ENCODE data around the gene MT1H. TPM values are rescaled to one million over a fixed set of nuclear protein-coding genes. Genes with fewer than 3 reads are reported as not detected.

Gene MT1H
- total and polyA plus RNA-seq, 9 of the 15 experiments (the other 6 are each of a cell fraction or from before 2014, with no cell fraction given): 0.13 to 0.37 TPM; not detected in 7

GRCh38 chr16:56639045-56639444 lies 30.6 kb upstream of the MT1H start:
- no peak for ATAC-seq
- BruUV-seq (replicated peaks): no TSS peak
- intact Hi-C loops (cut with micrococcal nuclease): no loop called here
- peaks cover 3 to 23% of the 10 kb centered on the region in 2 experiments; a peak in 3 of 5 replicates for H3K4me1 ChIP-seq (replicated peaks in 1 of 2; ENCODE audit: control insufficient read depth in 2 of 2, insufficient read depth in 2 of 2, low read length in 2 of 2)
- CTCF ChIA-PET (ENCODE audit: low intra/inter-chr PET ratio): no interaction called here
- 0 out of 2 replicates have a peak, but pooled peaks cover 4% of the 10 kb centered on the region for H4K20me1 ChIP-seq (replicated peaks; ENCODE audit: control insufficient read depth, insufficient read depth, low read length)
- H2AFZ ChIP-seq (ENCODE audit: low read depth, low read length): no peak overlapping the region
- no peaks in the 10 kb centered on the region for H3K79me2 ChIP-seq (ENCODE audit: control insufficient read depth, insufficient read depth, low read length)
- no peak overlapping the region for H3K9ac ChIP-seq (ENCODE audit: insufficient read depth in 1 of 2, low read depth in 2 of 2, low read length in 2 of 2)
- no peak for FAIRE-seq
- no peak for TF ChIP-seq ZC3H4 (CRISPR knock-in tag; IDR thresholded peaks at IDR 0.05; ENCODE audit: borderline replicate concordance)
- no peak for TF ChIP-seq ZNF695 (CRISPR knock-in tag; IDR thresholded peaks at IDR 0.05)
- no peak for TF ChIP-seq GTF2F1 (IDR thresholded peaks at IDR 0.05; ENCODE audit: low read depth, low read length)
- TF ChIP-seq ZZZ3 (IDR thresholded peaks at IDR 0.05): no peak
- no peak for TF ChIP-seq TEAD4 (IDR thresholded peaks at IDR 0.05; ENCODE audit: low read length)
- no peak for TF ChIP-seq TEAD4 (CRISPR knock-in tag; IDR thresholded peaks at IDR 0.05; ENCODE audit: borderline replicate concordance)
- TF ChIP-seq HMGXB4 (CRISPR knock-in tag; IDR thresholded peaks at IDR 0.05): no peak
- no peak for TF ChIP-seq ZFP36 (IDR thresholded peaks at IDR 0.05; ENCODE audit: low read depth, low read length, partially characterized antibody)
- TF ChIP-seq RBM34 (IDR thresholded peaks at IDR 0.05; ENCODE audit: borderline replicate concordance, insufficient read depth, low read length): no peak
- TF ChIP-seq KLF13 (tag; IDR thresholded peaks at IDR 0.05; ENCODE audit: borderline replicate concordance, low read depth): no peak
- TF ChIP-seq TEAD2 (tag; IDR thresholded peaks at IDR 0.05): no peak
- no peak for TF ChIP-seq ZNF212 (CRISPR knock-in tag; IDR thresholded peaks at IDR 0.05)
- no peak for TF ChIP-seq ZNF23 (CRISPR knock-in tag; IDR thresholded peaks at IDR 0.05)
- TF ChIP-seq, protein P1, sequence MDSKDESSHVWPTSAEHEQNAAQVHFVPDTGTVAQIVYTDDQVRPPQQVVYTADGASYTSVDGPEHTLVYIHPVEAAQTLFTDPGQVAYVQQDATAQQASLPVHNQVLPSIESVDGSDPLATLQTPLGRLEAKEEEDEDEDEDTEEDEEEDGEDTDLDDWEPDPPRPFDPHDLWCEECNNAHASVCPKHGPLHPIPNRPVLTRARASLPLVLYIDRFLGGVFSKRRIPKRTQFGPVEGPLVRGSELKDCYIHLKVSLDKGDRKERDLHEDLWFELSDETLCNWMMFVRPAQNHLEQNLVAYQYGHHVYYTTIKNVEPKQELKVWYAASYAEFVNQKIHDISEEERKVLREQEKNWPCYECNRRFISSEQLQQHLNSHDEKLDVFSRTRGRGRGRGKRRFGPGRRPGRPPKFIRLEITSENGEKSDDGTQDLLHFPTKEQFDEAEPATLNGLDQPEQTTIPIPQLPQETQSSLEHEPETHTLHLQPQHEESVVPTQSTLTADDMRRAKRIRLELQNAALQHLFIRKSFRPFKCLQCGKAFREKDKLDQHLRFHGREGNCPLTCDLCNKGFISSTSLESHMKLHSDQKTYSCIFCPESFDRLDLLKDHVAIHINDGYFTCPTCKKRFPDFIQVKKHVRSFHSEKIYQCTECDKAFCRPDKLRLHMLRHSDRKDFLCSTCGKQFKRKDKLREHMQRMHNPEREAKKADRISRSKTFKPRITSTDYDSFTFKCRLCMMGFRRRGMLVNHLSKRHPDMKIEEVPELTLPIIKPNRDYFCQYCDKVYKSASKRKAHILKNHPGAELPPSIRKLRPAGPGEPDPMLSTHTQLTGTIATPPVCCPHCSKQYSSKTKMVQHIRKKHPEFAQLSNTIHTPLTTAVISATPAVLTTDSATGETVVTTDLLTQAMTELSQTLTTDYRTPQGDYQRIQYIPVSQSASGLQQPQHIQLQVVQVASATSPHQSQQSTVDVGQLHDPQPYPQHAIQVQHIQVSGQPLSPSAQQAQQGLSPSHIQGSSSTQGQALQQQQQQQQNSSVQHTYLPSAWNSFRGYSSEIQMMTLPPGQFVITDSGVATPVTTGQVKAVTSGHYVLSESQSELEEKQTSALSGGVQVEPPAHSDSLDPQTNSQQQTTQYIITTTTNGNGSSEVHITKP (IDR thresholded peaks at IDR 0.05; ENCODE audit: partially characterized antibody): no peak
- TF ChIP-seq ZNF324 (CRISPR knock-in tag; IDR thresholded peaks at IDR 0.05): no peak
- no peak for TF ChIP-seq ELK3 (CRISPR knock-in tag; IDR thresholded peaks at IDR 0.05)
- no peak for TF ChIP-seq ZNF408 (CRISPR knock-in tag; IDR thresholded peaks at IDR 0.05; ENCODE audit: low read depth)
- no peak for TF ChIP-seq ZFP30 (CRISPR knock-in tag; IDR thresholded peaks at IDR 0.05; ENCODE audit: borderline replicate concordance)
- WGBS (ENCODE audit: insufficient coverage, low coverage, missing lambda C conversion rate): 0% methylated on average over 1 of the region's 1 CpG
- no peak overlapping the region for H3K4me3 ChIP-seq
- H3K36me3 ChIP-seq (ENCODE audit: control insufficient read depth, insufficient read depth, low read length): no peaks in the 10 kb centered on the region
- POLR2A ChIA-PET: no interaction called here
- H3K27ac ChIP-seq (ENCODE audit: extremely low read depth, low read depth, low read length): no peak overlapping the region
- H3K4me2 ChIP-seq (ENCODE audit: insufficient read depth, low read length): no peak overlapping the region
- H3K27me3 ChIP-seq (ENCODE audit: control insufficient read depth in 2 of 2, insufficient read depth in 2 of 2, low read length in 2 of 2): peaks cover 34 to 72% of the 10 kb centered on the region in 2 experiments
- no peaks in the 10 kb centered on the region for H3K9me1 ChIP-seq (ENCODE audit: control insufficient read depth, insufficient read depth, low read length)
- no peak for DNase-seq (ENCODE audit: extremely low read depth in 1 of 4, low spot score in 3 of 4)
- in situ Hi-C loops (cut with MboI): no loop called here
- H3K9me3 ChIP-seq (replicated peaks; ENCODE audit: control insufficient read depth, insufficient read depth, low read depth, low read length): no peaks in the 10 kb centered on the region

All from K562 (cell line).